ENCODE data around the gene NNMT.

The NNMT gene

DNA sequence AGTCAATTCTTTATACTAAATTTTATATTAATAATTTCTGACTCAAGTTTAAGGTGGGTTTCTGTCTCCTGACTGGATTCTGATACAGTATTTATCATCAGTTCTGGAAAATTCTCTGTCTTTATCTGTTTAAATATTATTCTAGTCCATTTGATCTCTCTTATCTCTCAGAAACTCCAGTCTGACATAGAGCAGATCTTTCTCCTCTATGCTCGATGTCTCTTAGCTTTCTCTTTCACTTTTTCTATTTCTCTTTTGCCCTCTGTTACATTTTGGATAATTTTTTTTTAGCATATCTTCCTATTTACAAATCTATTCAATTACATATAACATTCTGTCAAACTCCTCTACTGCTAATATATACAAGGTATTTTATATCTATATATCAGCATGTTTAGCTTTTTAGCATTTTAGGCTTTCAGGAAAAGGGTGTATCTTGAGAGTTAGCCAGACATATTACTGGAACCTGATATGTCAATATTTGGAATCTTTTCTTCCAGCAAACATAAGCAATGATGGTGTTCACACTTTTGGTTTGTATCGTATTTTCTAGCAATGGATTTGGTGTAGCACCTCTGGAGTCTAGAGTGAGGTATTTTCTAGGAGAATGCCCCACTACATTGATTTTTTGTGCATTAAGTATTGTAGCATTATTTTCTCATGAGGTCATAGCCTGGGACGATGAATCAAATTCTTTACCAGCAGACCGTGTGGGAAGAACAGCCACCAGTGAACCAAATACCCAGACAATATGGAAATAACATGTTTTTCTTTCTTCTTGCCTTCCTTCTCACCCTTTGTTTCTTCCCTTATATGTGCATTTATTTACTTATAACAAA is 4.1 kb upstream of the NNMT start:
- Histone ChIP-seq H3K36me3 (no peaks in the 10 kb centered on the region), H3K4me3 (ENCODE audit: low read depth, low read length) (no peak overlapping the region), H3K9me3 (ENCODE audit: severe bottlenecking) (no peaks in the 10 kb centered on the region), H3K27ac (no peak overlapping the region), H3K27me3 (ENCODE audit: insufficient read depth, low read depth, severe bottlenecking) (no peaks in the 10 kb centered on the region)
- TF ChIP-seq, protein P1, sequence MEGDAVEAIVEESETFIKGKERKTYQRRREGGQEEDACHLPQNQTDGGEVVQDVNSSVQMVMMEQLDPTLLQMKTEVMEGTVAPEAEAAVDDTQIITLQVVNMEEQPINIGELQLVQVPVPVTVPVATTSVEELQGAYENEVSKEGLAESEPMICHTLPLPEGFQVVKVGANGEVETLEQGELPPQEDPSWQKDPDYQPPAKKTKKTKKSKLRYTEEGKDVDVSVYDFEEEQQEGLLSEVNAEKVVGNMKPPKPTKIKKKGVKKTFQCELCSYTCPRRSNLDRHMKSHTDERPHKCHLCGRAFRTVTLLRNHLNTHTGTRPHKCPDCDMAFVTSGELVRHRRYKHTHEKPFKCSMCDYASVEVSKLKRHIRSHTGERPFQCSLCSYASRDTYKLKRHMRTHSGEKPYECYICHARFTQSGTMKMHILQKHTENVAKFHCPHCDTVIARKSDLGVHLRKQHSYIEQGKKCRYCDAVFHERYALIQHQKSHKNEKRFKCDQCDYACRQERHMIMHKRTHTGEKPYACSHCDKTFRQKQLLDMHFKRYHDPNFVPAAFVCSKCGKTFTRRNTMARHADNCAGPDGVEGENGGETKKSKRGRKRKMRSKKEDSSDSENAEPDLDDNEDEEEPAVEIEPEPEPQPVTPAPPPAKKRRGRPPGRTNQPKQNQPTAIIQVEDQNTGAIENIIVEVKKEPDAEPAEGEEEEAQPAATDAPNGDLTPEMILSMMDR (IDR thresholded peaks at IDR 0.05; ENCODE audit: low read depth, low read length): no peak
- DNase-seq: no peak

DNA sequence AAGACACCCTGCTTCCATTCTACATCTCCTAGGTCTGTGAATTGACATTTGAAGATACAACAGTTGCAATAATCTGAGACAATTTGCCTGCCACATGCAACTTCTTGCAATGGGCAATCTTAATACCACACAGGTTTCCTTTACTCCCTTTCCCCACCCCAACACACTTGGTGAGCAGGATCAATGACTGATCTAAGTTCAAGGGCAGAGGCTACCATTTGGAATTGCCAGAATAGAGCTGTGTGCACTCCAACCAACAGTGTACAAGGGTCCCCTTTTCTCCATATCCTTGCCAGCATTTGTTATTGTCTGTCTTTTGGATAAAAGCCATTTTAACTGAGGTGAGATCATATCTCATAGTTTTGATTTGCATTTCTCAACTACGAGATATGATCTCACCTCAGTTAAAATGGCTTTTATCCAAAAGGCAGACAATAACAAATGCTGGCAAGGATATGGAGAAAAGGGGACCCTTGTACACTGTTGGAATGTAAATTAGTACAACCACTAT is 2.9 kb upstream of the NNMT start:
- Histone ChIP-seq H3K9me3 (ENCODE audit: severe bottlenecking) (no peaks in the 10 kb centered on the region), H3K4me3 (ENCODE audit: low read depth, low read length) (no peak overlapping the region), H3K27ac (no peak overlapping the region), H3K36me3 (no peaks in the 10 kb centered on the region), H3K27me3 (ENCODE audit: insufficient read depth, low read depth, severe bottlenecking) (no peaks in the 10 kb centered on the region)
- DNase-seq: no peak
- TF ChIP-seq, protein P1 (IDR thresholded peaks at IDR 0.05; ENCODE audit: low read depth, low read length): no peak

DNA sequence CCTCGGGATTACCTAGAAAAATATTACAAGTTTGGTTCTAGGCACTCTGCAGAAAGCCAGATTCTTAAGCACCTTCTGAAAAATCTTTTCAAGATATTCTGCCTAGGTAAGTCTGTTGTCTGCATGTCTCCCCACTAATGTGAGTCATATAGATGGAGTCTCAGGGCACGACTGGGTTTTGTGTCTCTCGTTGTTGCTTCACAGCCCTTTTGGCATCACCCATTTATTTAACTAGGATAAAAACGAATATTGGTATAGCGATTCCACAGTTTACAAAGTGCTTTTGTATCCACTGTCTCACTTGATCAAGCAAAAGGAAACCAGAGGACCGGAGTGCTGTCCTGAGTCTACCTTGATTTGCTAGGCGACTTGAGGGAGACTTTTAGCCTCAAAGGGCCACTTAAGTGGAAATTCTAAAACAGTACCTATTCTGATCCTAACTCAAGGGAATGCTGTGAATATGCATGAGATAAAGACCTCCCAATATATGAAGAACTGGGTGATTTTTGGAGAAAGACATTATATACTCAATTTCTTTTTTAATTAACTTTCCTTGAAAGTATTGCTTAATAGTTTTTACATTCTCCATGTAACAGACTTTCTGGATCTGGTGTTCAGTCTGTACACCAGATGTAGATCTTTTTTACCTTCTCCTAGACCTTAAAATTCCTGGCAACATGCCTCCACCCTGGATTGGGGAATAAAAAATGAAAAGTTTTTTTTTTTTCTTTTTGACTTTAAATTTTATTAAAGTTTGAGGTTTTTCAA is 590 bp downstream of the NNMT start:
- H3K4me3 ChIP-seq (ENCODE audit: low read depth, low read length): no peak overlapping the region
- DNase-seq: no peak
- no peaks in the 10 kb centered on the region for H3K36me3 ChIP-seq
- no peaks in the 10 kb centered on the region for H3K27me3 ChIP-seq (ENCODE audit: insufficient read depth, low read depth, severe bottlenecking)
- TF ChIP-seq, protein P1 (IDR thresholded peaks at IDR 0.05; ENCODE audit: low read depth, low read length): no peak
- no peaks in the 10 kb centered on the region for H3K9me3 ChIP-seq (ENCODE audit: severe bottlenecking)
- H3K27ac ChIP-seq: no peak overlapping the region

DNA sequence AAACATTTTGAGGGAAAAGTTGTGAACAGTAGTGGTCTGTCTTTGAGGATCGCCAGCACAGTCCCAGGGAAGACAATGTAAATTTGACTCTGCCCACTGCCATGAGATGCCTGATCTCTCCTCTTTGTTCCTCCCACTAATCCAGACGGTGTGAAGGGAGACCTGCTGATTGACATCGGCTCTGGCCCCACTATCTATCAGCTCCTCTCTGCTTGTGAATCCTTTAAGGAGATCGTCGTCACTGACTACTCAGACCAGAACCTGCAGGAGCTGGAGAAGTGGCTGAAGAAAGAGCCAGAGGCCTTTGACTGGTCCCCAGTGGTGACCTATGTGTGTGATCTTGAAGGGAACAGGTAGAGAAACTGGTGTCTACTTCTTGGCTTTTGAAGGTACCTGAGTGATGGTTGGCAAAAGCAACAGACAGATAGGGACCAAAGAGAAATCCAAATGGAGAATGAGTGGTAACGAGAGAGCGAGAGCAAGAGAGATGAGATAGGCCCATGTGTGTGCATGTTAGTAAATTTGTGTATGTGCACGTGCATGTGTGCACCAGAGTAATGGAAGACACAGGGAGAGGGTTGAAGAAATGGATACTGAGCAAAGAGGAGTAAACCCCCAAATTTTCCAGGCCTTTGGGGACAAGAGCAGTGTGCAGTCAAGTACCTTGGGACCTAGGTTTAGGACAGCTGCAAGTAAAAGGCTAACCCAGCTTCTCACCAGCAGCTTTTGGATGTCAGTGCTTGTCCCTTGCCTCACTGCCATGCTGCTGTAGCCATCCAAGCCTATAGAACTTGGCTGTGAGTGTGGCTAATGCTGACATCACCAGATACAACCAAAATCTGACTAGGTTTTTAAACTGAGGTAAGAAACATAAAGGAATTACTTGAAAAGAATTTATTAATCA is 1.9 kb downstream of the NNMT start:
- no peak overlapping the region for H3K4me3 ChIP-seq (ENCODE audit: low read depth, low read length)

DNA sequence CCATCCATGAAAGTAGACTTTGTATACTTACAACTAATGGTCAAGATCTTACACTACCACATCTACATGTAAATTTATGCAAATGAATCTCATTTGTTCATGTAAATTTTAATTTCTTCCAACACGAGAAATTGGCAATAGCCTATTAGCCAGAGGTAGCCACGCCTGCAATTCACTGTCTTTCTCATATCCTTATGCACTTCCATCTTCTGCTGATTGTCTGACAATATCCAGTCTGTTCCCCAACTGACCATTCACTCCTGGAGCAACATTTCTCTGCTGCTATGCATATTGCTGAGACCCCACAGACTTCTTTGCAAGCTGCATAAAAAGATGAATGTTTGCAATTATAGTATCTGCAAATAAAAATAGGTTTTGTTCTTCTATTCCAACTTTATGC is 2.5 kb downstream of the NNMT start:
- TF ChIP-seq, protein P1 (IDR thresholded peaks at IDR 0.05; ENCODE audit: low read depth, low read length): no peak
- no peaks in the 10 kb centered on the region for H3K27me3 ChIP-seq (ENCODE audit: insufficient read depth, low read depth, severe bottlenecking)
- H3K9me3 ChIP-seq (ENCODE audit: severe bottlenecking): no peaks in the 10 kb centered on the region
- H3K4me3 ChIP-seq (ENCODE audit: low read depth, low read length): no peak overlapping the region
- DNase-seq: no peak
- H3K27ac ChIP-seq: no peak overlapping the region
- H3K36me3 ChIP-seq: no peaks in the 10 kb centered on the region

More for the DNA sequence above, 1.9 kb downstream of the NNMT start:
- TF ChIP-seq, protein P1 (IDR thresholded peaks at IDR 0.05; ENCODE audit: low read depth, low read length): no peak
- no peak for DNase-seq
- Histone ChIP-seq H3K36me3 (no peaks in the 10 kb centered on the region), H3K9me3 (ENCODE audit: severe bottlenecking) (no peaks in the 10 kb centered on the region), H3K27ac (no peak overlapping the region), H3K27me3 (ENCODE audit: insufficient read depth, low read depth, severe bottlenecking) (no peaks in the 10 kb centered on the region)

All from WERI-Rb-1 (cell line).